ENCODE measurements around the gene LRP2BP. TPM values are rescaled to one million over a fixed set of nuclear protein-coding genes. Genes with fewer than 3 reads are reported as not detected.

LRP2BP gene
- polyA plus RNA-seq, 1 donor (not counting 4 experiments of a cell fraction or from before 2014, with no cell fraction given) = 0.22 TPM

Small RNA genes within 50 kb of the gene (small RNA-seq; reads per million reads assigned to genes)
- gene RF00019 (ENCODE audit: insufficient read length in 3 of 3, low read depth in 3 of 3, low replicate concordance in 1 of 3) = 0 reads per million in 3 experiments

Other genes starting within 250 kb of the LRP2BP start
- gene CFAP97, start 191.9 kb downstream of the LRP2BP start, polyA plus RNA-seq = 15.3 to 24.9 TPM (median 20.3 TPM) in 3 replicates
- 3.4 to 5.0 TPM (median 5.0 TPM) in 3 replicates for gene SNX25, start 186.3 kb downstream of the LRP2BP start, polyA plus RNA-seq
- 4.4 to 9.4 TPM (median 8.0 TPM) in 3 replicates for gene ANKRD37, start 917 bp upstream of the LRP2BP start, polyA plus RNA-seq
- gene UFSP2, start 30.0 kb upstream of the LRP2BP start, polyA plus RNA-seq = 24.6 to 41.7 TPM (median 24.7 TPM) in 3 replicates
- 0.14 TPM in 1 of 3 replicates, not detected in the others for gene CCDC110, start 75.8 kb upstream of the LRP2BP start, polyA plus RNA-seq
- gene PDLIM3, start 139.6 kb upstream of the LRP2BP start, polyA plus RNA-seq = 0.08 TPM in 1 of 3 replicates, not detected in the others

Measured in keratinocyte (primary cell).